GM18907 (cell line): ENCODE results near the gene UBE2U.
"Not testable (repeated sequence)": the region's sequence is repeated elsewhere in the genome, so short reads cannot be mapped to it uniquely, and the experiment has no call there.

Experiments used
- ATAC-seq: cut with Tn5 transposase; IDR thresholded peaks from one replicate; pipeline ENCODE4 v1.9.1; 2021; ENCODE audit warnings: mild to moderate bottlenecking, moderate library complexity; ENCODE audit not compliant: unreplicated experiment

The UBE2U gene

DNA sequence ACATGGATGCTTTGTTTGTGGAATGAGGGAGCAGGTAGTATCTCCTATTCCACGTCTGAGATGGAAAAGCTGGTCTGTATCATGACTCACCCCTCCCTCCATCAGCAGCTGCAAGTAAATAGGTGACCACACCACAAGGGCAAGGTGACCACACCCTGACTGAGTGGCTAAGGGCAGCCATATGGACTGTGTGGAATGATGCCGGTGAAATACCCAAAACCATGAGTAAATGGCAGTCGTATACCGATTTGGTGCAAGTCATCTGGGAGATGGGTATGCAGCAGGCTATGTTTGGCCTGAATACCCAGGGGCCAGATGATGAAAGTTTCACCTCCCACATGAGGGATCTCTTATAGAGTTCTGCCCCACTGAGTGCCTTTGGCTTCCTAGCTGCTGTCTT is 15.8 kb upstream of the UBE2U start:
- no peak for ATAC-seq

GRCh38 chr1:64192290-64192689 is 11.1 kb upstream of the UBE2U start:
- no peak for ATAC-seq

- ATAC-seq: no peak
Measured at GRCh38 chr1:64194168-64195080, 9.0 kb upstream of the UBE2U start.

- no peak for ATAC-seq
Measured at GRCh38 chr1:64195081-64195395, 8.4 kb upstream of the UBE2U start.

GRCh38 chr1:64196074-64196870 is 7.2 kb upstream of the UBE2U start:
- ATAC-seq: no peak

- no peak for ATAC-seq
Measured at GRCh38 chr1:64197076-64197475, 6.3 kb upstream of the UBE2U start.

GRCh38 chr1:64199154-64199553 is 4.3 kb upstream of the UBE2U start:
- no peak for ATAC-seq

- no peak for ATAC-seq
Measured at GRCh38 chr1:64200064-64200463, 3.4 kb upstream of the UBE2U start.

DNA sequence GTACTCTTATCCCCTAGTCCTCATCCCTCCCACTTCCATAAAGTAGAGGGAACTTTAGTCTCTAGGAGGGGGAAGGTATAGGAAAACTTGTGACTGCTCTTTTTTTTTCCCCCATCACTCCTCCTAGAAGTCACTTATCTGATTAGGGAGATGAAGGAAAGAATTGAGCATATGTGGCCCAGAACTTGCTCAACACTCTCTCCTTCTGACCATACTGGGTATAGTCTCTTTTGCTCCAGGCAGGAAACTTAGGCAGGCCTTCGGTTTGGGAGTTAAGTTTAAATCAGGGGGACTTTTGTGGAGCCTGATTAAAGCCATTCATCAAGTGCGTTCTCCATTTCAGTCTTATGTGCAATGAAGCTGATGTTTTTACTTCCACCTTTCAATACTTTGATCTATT is 5.8 kb downstream of the UBE2U start:
- ATAC-seq: no peak

DNA sequence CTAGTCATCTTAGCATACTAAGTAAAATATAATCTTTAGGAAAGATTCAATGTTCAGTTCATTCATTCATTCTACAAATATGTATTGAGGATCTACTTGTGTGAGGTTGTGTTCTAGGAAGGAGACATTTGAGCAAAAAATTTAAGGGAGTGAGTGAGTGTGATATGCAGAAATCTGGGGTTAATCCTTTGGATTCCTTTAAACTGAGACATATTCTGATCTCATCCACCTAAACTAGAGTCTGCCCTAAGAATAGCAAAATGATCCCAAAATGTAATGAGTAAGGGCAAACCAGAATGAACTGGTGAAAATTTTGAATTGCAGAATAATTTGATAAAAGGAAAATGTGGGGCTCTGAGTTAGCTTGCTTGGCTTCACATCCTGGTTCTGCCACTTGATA is 8.6 kb downstream of the UBE2U start:
- ATAC-seq: no peak

- ATAC-seq: no peak
Measured at GRCh38 chr1:64215576-64215975, 12.2 kb downstream of the UBE2U start.

- no peak for ATAC-seq
Measured at GRCh38 chr1:64220241-64220640, 16.8 kb downstream of the UBE2U start.

GRCh38 chr1:64223329-64224151 is 20.1 kb downstream of the UBE2U start:
- ATAC-seq: peak; percentile 72

- not testable (repeated sequence) for ATAC-seq
Measured at GRCh38 chr1:64224236-64224635, 20.8 kb downstream of the UBE2U start.

DNA sequence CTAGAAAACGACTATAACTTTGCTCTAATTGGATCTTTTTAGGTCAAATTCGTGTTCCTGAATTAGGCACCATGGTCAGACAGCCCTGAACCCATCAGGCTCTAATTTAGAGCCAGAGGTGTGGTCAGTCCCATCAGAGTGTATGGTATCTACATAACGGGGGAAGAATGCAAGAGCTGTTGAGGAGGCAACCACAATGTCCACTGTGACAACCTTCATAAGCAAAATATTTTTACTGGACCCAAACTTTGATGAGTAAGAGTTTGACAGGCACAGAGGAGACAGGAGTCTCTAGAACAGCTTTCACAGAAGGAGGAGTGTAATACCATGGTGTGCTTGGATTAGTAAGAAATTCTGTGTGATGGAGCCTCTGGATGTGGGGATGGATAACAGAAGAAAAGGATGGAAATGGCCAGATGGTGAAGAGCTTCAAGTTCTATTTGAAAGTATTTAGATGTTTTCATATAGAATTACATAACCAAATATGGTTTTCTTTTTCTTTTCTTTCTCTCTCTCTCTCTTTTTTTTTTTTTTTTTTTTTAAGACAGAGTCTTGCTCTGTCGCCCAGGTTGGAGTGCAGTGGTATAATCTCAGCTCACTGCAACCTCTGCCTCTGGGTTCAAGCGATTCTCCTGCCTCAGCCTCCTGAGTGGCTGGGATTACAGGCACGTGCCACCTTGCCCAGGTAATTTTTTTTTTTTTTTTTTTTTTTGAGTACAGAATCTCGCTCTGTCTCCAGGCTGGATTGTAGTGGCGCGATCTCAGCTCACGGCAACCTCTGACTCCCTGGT is 24.9 kb downstream of the UBE2U start:
- ATAC-seq: no peak

GRCh38 chr1:64229307-64229706 is 25.9 kb downstream of the UBE2U start:
- no peak for ATAC-seq

GRCh38 chr1:64231153-64231552 is 27.7 kb downstream of the UBE2U start:
- ATAC-seq: no peak

DNA sequence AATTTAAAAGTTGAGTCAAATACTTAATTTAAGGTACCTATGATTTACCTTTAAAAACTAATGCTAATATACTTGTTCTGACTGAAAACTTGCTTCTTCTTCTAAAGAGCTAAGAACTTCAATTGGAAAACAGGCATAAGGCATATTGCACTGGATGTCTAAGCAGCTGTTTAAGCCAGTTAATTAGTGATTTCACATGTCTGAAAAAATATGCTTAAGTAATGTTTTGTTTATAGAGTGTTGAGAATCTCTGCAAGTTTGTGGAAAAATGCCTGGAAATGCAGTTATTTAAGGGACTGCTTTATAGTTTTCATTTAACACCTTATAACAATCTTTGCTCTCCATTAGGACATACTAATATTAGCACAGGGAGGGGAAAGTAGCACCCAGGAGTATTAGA is 28.2 kb downstream of the UBE2U start:
- ATAC-seq: no peak

DNA sequence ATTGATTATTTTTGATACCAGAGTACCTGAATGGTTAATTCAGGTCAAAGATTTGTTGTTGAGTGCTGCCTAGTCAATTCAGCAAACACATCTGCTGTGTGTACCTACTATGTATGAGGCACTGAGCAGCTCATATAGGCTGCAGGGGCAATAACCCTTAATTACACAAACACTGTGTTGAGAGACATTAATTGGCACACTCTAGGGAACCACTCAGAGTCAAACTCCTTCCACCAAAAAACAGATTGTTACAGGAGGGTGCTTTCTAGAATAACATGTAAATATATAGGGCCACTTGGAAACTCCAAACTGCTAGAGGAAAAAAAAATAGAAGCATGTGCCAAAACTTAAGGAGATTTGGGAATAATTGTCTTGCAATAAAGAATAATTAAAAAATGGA is 31.3 kb downstream of the UBE2U start:
- ATAC-seq: no peak

- ATAC-seq: no peak
Measured at GRCh38 chr1:64235181-64235580, 31.8 kb downstream of the UBE2U start.

DNA sequence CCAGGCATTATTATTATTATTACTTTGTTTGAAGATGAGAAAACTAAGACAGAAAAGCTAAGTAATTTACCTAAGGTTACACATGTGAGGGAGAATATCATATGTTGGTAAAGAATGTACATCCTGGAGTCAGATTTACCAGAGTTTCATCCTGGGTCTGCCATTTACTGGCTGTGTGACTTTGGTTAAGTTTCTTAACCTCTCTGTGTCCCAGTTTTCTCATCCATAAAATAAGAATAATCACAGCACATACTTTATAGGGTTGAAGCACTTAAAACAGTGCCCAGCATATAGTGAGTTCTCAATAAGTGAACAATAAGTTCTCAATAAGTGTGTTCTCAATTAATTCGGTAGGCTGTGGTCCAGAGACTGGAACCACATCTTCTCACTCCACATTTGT is 32.5 kb downstream of the UBE2U start:
- ATAC-seq: no peak
